SK-N-SH (cell line): ENCODE data around the gene CHST15. TPM values are rescaled to one million over a fixed set of nuclear protein-coding genes. Genes with fewer than 3 reads are reported as not detected.
A peak's percentile ranks its signal among the peaks of the same experiment; 100 is the strongest.

ENCODE experiments used
- CTCF ChIA-PET: fragments of 300-600, 350-600 bp; formaldehyde crosslinking; extraction: SDS; loops from one replicate; lab custom pipeline; 2021; lab: Yijun Ruan, JAX
- POLR2A ChIA-PET: fragments of 350-600 bp; sonication (Branson Sonifier 250); formaldehyde crosslinking; extraction: SDS; loops from one replicate; lab custom pipeline; 2020; ENCODE audit warnings: antibody characterized with exemption, inconsistent platforms; lab: Yijun Ruan, JAX
- DNase-seq: peaks from one replicate; pipeline ENCODE4 v3.0.0; 2012
- H2AFZ ChIP-seq: fragments of 200-600 bp; sonication (generic); 2 replicates; pipeline ENCODE4 v1.8.1; 2016; ENCODE audit warnings: antibody characterized with exemption, mild to moderate bottlenecking, low read depth
- H3F3A ChIP-seq: fragments of 200-600 bp; sonication (generic); replicated peaks from 2 replicates; pipeline ENCODE3; 2016; ENCODE audit warnings: antibody characterized with exemption, mild to moderate bottlenecking; ENCODE audit not compliant: insufficient read depth
- H3K27ac ChIP-seq, 2 experiments: fragments of 200-500 bp in 1 of 2; fragments of 200-600 bp in 1 of 2; sonication (Bioruptor generic) in 1 of 2; sonication (generic), shearing (Covaris generic) in 1 of 2; 2 replicates each; pipeline versions ENCODE4 v1.5.1 to v1.6.1; 2014 to 2016; ENCODE audit warnings: low read depth in 2 of 2, inconsistent platforms in 1 of 2, low read length in 1 of 2, mild to moderate bottlenecking in 1 of 2, mixed read lengths in 1 of 2
- H3K27me3 ChIP-seq: fragments of 200-600 bp; sonication (generic), shearing (Covaris generic); 2 replicates; pipeline ENCODE4 v1.6.1; 2016; ENCODE audit warnings: mixed run types; ENCODE audit not compliant: insufficient read depth
- H3K36me3 ChIP-seq, 2 experiments: fragments of 200-500 bp in 1 of 2; fragments of 200-600 bp in 1 of 2; sonication (Bioruptor generic) in 1 of 2; sonication (generic) in 1 of 2; replicated peaks in 1 of 2; 2 replicates each; pipeline versions ENCODE3 to v1.5.1; 2014 to 2016; ENCODE audit warnings: low read length in 1 of 2, mild to moderate bottlenecking in 1 of 2; ENCODE audit not compliant: insufficient read depth in 2 of 2, control insufficient read depth in 1 of 2
- H3K4me1 ChIP-seq, 2 experiments: fragments of 200-500 bp in 1 of 2; fragments of 200-600 bp in 1 of 2; sonication (Bioruptor generic) in 1 of 2; sonication (generic), shearing (Covaris generic) in 1 of 2; 2 replicates each; pipeline versions ENCODE4 v1.5.1 to v1.6.1; 2014 to 2016; ENCODE audit warnings: low read depth in 1 of 2, low read length in 1 of 2, mixed run types in 1 of 2; ENCODE audit not compliant: insufficient read depth in 2 of 2, control insufficient read depth in 1 of 2
- H3K4me2 ChIP-seq: fragments of 200-600 bp; sonication (generic), shearing (Covaris generic); 2 replicates; pipeline ENCODE4 v1.6.1; 2017; ENCODE audit warnings: mixed run types
- H3K4me3 ChIP-seq, 2 experiments: fragments of 200-500 bp in 1 of 2; fragments of 200-600 bp in 1 of 2; sonication (Bioruptor generic) in 1 of 2; sonication (generic), shearing (Covaris generic) in 1 of 2; 2 replicates each; pipeline versions ENCODE4 v1.5.1 to v1.8.1; 2014 to 2016; ENCODE audit warnings: low read depth in 2 of 2, inconsistent platforms in 1 of 2, low read length in 1 of 2, mild to moderate bottlenecking in 1 of 2, mixed read lengths in 1 of 2, moderate library complexity in 1 of 2
- H3K79me2 ChIP-seq: fragments of 200-600 bp; sonication (generic); 2 replicates; pipeline ENCODE4 v1.8.1; 2017; ENCODE audit warnings: mild to moderate bottlenecking; ENCODE audit not compliant: insufficient read depth
- H3K9ac ChIP-seq: fragments of 200-600 bp; sonication (generic); 2 replicates; pipeline ENCODE4 v1.6.1; 2017; ENCODE audit warnings: mixed run types
- H3K9me2 ChIP-seq: fragments of 200-600 bp; sonication (generic); 2 replicates; pipeline ENCODE4 v1.6.1; 2017; ENCODE audit warnings: mixed run types
- H3K9me3 ChIP-seq: fragments of 200-600 bp; sonication (generic); 2 replicates; pipeline ENCODE4 v1.6.1; 2017; ENCODE audit warnings: mixed run types, mild to moderate bottlenecking, moderate library complexity
- H4K20me1 ChIP-seq: fragments of 200-600 bp; sonication (generic); 2 replicates; pipeline ENCODE4 v1.6.1; 2017; ENCODE audit warnings: mild to moderate bottlenecking, mixed run types; ENCODE audit not compliant: insufficient read depth
- ELF1 ChIP-seq: IDR thresholded peaks from 2 replicates; pipeline ENCODE4 v1.4.0; 2012
- EZH2phosphoT487 ChIP-seq: fragments of 200-600 bp; sonication (generic); IDR thresholded peaks from 2 replicates; pipeline ENCODE4 v1.6.1; 2017; ENCODE audit warnings: low read depth, mixed run types, mild to moderate bottlenecking, antibody characterized with exemption, moderate library complexity, borderline replicate concordance
- JUND ChIP-seq: IDR thresholded peaks from 2 replicates; pipeline ENCODE4 v1.4.0; 2012
- MEF2A ChIP-seq: IDR thresholded peaks from 2 replicates; pipeline ENCODE4 v1.4.0; 2012; ENCODE audit warnings: low read depth, borderline replicate concordance
- RXRA ChIP-seq: IDR thresholded peaks from 2 replicates; pipeline ENCODE4 v1.4.0; 2012; ENCODE audit warnings: low read depth, mild to moderate bottlenecking, borderline replicate concordance
- SIN3A ChIP-seq: IDR thresholded peaks from 2 replicates; pipeline ENCODE4 v1.6.1; 2012; ENCODE audit warnings: low read depth, mild to moderate bottlenecking, low read length, moderate library complexity, borderline replicate concordance
- SMC3 ChIP-seq: IDR thresholded peaks from 2 replicates; pipeline ENCODE4 v1.6.1; 2012; ENCODE audit warnings: low read depth, low read length, improper control_type of control experiment
- TAF1 ChIP-seq: IDR thresholded peaks from 2 replicates; pipeline ENCODE4 v1.6.1; 2012; ENCODE audit warnings: low read depth, mild to moderate bottlenecking, low read length, moderate library complexity, borderline replicate concordance
- TEAD4 ChIP-seq: IDR thresholded peaks from 2 replicates; pipeline ENCODE4 v1.4.0; 2012; ENCODE audit warnings: mild to moderate bottlenecking, borderline replicate concordance; ENCODE audit not compliant: insufficient read depth
- WGBS: methylation state at CpG from one replicate; pipeline ENCODE4 v1.1.6; 2017; ENCODE audit warnings: low lambda C conversion rate; 5-methylcytosine and 5-hydroxymethylcytosine counted together
- polyA plus RNA-seq, 3 experiments: library from polyadenylated mRNA; depleted of rRNA; stranded (reverse); fragments of >200 nt; gene quantifications; 2 replicates each; pipeline ENCODE4 v1.2.3, GENCODE V29; 2012
- TF ChIP-seq, protein P1 (sequence below): IDR thresholded peaks from 2 replicates; pipeline ENCODE4 v1.6.1; 2012; ENCODE audit warnings: mild to moderate bottlenecking, low read depth, low read length, moderate library complexity
- TF ChIP-seq, protein P2 (sequence below): IDR thresholded peaks from 2 replicates; pipeline ENCODE4 v1.4.0; 2012; ENCODE audit warnings: low read depth
- TF ChIP-seq, protein P3 (sequence below): IDR thresholded peaks from 2 replicates; pipeline ENCODE4; 2012
- TF ChIP-seq, protein P4 (sequence below): fragments of 200-600 bp; sonication (generic); IDR thresholded peaks from 2 replicates; pipeline ENCODE4 v1.6.1; 2017; ENCODE audit warnings: antibody characterized with exemption, mild to moderate bottlenecking, moderate library complexity
- TF ChIP-seq, protein P5 (sequence below): fragments of 150-350 bp; IDR thresholded peaks from 2 replicates; pipeline ENCODE4 v1.6.1; 2017; ENCODE audit warnings: antibody characterized with exemption, low read length, low read depth, borderline replicate concordance
- TF ChIP-seq, protein P6 (sequence below): IDR thresholded peaks from 2 replicates; pipeline ENCODE4 v1.4.0; 2012; ENCODE audit warnings: low read depth, borderline replicate concordance

The CHST15 gene
- polyA plus RNA-seq, 1 of the 3 experiments (the other 2 are of a cell fraction): 0.02 TPM

DNA sequence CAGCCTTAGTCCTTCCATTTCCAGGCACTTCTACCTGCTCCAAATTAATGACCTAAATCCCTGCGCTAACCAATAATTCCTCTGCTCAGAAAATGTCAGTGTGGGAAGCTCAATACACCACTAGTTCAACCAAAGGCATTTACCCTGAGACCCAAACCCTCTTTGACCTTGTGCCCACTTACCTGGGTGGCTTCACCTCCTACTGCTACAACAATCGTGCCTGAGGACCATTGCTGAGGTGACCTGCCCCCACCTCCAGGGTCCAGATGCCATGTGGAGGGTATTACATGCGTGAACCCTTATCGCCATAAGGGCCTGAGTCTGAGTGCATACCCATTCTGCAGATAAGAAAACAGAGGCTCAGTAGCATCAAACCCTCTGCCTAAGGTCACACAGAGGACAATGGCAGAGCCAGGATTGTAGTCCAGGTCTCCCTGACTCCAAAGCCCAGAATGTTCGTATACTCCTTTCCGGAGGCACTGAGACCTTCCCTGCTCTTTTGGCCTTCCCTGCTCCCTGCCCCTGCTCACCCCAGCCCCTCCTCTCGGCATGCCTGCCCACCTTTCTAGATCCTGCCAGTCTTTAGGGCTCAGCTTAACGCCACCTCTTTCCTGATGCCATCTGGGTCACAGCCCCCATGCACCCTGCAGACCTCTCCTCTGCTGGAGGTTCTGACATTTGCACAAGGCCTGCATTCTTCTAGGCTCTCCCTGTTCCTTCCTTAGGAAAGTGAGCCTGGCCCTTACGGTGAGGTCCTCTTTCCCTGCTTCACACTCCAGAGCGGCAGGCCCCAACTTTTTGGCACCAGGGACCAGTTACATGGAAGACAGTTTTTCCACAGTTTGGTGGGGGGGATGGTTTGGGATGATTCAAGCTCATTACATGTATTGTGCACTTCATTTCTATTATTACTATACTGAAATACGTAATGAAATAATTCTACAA, 94.9 kb downstream of the CHST15 start (continued):
- TF ChIP-seq, protein P1, sequence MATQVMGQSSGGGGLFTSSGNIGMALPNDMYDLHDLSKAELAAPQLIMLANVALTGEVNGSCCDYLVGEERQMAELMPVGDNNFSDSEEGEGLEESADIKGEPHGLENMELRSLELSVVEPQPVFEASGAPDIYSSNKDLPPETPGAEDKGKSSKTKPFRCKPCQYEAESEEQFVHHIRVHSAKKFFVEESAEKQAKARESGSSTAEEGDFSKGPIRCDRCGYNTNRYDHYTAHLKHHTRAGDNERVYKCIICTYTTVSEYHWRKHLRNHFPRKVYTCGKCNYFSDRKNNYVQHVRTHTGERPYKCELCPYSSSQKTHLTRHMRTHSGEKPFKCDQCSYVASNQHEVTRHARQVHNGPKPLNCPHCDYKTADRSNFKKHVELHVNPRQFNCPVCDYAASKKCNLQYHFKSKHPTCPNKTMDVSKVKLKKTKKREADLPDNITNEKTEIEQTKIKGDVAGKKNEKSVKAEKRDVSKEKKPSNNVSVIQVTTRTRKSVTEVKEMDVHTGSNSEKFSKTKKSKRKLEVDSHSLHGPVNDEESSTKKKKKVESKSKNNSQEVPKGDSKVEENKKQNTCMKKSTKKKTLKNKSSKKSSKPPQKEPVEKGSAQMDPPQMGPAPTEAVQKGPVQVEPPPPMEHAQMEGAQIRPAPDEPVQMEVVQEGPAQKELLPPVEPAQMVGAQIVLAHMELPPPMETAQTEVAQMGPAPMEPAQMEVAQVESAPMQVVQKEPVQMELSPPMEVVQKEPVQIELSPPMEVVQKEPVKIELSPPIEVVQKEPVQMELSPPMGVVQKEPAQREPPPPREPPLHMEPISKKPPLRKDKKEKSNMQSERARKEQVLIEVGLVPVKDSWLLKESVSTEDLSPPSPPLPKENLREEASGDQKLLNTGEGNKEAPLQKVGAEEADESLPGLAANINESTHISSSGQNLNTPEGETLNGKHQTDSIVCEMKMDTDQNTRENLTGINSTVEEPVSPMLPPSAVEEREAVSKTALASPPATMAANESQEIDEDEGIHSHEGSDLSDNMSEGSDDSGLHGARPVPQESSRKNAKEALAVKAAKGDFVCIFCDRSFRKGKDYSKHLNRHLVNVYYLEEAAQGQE: no peak
- TF ChIP-seq SIN3A: no peak
- TF ChIP-seq, protein P2, sequence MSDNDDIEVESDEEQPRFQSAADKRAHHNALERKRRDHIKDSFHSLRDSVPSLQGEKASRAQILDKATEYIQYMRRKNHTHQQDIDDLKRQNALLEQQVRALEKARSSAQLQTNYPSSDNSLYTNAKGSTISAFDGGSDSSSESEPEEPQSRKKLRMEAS: no peak
- TF ChIP-seq JUND: no peak
- TF ChIP-seq ELF1: no peak
- TF ChIP-seq MEF2A: no peak
- TF ChIP-seq, protein P3, sequence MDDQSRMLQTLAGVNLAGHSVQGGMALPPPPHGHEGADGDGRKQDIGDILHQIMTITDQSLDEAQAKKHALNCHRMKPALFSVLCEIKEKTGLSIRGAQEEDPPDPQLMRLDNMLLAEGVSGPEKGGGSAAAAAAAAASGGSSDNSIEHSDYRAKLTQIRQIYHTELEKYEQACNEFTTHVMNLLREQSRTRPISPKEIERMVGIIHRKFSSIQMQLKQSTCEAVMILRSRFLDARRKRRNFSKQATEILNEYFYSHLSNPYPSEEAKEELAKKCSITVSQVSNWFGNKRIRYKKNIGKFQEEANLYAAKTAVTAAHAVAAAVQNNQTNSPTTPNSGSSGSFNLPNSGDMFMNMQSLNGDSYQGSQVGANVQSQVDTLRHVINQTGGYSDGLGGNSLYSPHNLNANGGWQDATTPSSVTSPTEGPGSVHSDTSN: no peak

DNA sequence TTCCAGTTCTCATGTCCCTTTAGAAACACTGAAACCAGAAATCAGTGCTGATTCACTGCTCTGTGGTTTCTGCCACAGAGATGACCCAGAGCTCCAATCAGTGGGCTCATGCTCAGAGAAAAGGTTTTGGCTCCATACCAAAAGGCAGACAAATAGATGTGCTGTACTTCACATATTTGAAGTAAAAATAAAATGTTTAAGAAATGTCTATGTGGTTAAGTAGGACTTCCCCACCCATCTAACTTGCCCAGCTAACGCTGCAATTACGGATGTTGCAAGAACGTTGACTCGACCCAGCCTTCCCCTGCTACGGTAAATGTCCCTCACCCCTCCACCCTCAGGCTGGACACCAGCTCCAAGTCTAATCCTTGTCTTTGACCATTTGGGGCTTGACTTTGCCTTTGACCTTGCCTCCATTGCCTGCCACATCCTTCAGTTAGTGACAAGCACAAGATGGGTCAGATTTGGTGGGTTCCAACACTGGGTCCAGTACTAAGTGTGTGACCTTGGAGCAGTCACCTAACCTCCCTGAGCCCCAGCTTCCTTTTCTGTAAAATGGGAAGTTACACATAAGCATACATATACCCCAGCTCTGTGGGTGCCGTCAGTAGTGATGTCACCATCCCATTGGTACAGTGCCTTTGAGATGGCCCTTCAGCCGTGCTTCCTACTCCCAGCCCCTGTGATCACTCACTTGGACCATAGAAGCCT, 95.8 kb downstream of the CHST15 start:
- no peaks in the 10 kb centered on the region for H3K36me3 ChIP-seq
- H3K27ac ChIP-seq: no peak overlapping the region
- H3K9me3 ChIP-seq: no peaks in the 10 kb centered on the region
- H3K27me3 ChIP-seq: no peaks in the 10 kb centered on the region
- no peak overlapping the region for H3K9ac ChIP-seq
- no peaks in the 10 kb centered on the region for H3F3A ChIP-seq
- H3K79me2 ChIP-seq: no peaks in the 10 kb centered on the region
- H3K4me1 ChIP-seq: no peaks in the 10 kb centered on the region; a peak in 1 of 4 replicates
- H4K20me1 ChIP-seq: no peaks in the 10 kb centered on the region
- ChIA-PET CTCF (interaction anchor here (0.7 to 19.4 kb wide), 11 partner anchors 12 to 415 kb away, joined by 3 to 520 read pairs (median 7); no protein-coding TSS in a partner anchor), POLR2A (no interaction called here)
- H2AFZ ChIP-seq: no peak overlapping the region
- peak; percentile 11 for DNase-seq
- no peak overlapping the region for H3K4me2 ChIP-seq
- no peak overlapping the region for H3K4me3 ChIP-seq
- no peaks in the 10 kb centered on the region for H3K9me2 ChIP-seq
- 53% methylated on average over 7 of the region's 7 CpGs for WGBS
- TF ChIP-seq, protein P2: no peak
- no peak for TF ChIP-seq SIN3A
- TF ChIP-seq, protein P4, sequence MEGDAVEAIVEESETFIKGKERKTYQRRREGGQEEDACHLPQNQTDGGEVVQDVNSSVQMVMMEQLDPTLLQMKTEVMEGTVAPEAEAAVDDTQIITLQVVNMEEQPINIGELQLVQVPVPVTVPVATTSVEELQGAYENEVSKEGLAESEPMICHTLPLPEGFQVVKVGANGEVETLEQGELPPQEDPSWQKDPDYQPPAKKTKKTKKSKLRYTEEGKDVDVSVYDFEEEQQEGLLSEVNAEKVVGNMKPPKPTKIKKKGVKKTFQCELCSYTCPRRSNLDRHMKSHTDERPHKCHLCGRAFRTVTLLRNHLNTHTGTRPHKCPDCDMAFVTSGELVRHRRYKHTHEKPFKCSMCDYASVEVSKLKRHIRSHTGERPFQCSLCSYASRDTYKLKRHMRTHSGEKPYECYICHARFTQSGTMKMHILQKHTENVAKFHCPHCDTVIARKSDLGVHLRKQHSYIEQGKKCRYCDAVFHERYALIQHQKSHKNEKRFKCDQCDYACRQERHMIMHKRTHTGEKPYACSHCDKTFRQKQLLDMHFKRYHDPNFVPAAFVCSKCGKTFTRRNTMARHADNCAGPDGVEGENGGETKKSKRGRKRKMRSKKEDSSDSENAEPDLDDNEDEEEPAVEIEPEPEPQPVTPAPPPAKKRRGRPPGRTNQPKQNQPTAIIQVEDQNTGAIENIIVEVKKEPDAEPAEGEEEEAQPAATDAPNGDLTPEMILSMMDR: no peak
- no peak for TF ChIP-seq SMC3
- no peak for TF ChIP-seq TEAD4
- no peak for TF ChIP-seq RXRA
- TF ChIP-seq, protein P5, sequence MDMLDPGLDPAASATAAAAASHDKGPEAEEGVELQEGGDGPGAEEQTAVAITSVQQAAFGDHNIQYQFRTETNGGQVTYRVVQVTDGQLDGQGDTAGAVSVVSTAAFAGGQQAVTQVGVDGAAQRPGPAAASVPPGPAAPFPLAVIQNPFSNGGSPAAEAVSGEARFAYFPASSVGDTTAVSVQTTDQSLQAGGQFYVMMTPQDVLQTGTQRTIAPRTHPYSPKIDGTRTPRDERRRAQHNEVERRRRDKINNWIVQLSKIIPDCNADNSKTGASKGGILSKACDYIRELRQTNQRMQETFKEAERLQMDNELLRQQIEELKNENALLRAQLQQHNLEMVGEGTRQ: no peak
- TF ChIP-seq EZH2phosphoT487: no peak
- TF ChIP-seq, protein P6, sequence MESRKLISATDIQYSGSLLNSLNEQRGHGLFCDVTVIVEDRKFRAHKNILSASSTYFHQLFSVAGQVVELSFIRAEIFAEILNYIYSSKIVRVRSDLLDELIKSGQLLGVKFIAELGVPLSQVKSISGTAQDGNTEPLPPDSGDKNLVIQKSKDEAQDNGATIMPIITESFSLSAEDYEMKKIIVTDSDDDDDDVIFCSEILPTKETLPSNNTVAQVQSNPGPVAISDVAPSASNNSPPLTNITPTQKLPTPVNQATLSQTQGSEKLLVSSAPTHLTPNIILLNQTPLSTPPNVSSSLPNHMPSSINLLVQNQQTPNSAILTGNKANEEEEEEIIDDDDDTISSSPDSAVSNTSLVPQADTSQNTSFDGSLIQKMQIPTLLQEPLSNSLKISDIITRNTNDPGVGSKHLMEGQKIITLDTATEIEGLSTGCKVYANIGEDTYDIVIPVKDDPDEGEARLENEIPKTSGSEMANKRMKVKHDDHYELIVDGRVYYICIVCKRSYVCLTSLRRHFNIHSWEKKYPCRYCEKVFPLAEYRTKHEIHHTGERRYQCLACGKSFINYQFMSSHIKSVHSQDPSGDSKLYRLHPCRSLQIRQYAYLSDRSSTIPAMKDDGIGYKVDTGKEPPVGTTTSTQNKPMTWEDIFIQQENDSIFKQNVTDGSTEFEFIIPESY: no peak
- TF ChIP-seq TAF1: no peak
